ENCODE results near the gene SEZ6.

GRCh38 chr17:28992625-28993600 is 12.9 kb downstream of the SEZ6 start:
- TF ChIP-seq POLR2AphosphoS5 (IDR thresholded peaks at IDR 0.05), result no peak
- no peak for TF ChIP-seq CTCF (IDR thresholded peaks at IDR 0.05)
